Progenitor cell of endocrine pancreas (in vitro differentiated cells): ENCODE data around the gene MSI2. TPM values are rescaled to one million over a fixed set of nuclear protein-coding genes. Genes with fewer than 3 reads are reported as not detected.

Experiments
- DNase-seq: peaks from one replicate; pipeline ENCODE4 v3.0.0; 2021; ENCODE audit warnings: low spot score; ENCODE audit not compliant: unreplicated experiment
- H3K27ac Mint-ChIP-seq: 2 replicates; pipeline ENCODE4 v1.8.0; 2021; ENCODE audit warnings: mild to moderate bottlenecking, moderate library complexity, mixed read lengths
- H3K27me3 Mint-ChIP-seq: 2 replicates; pipeline ENCODE4 v1.8.0; 2021; ENCODE audit warnings: mixed read lengths
- H3K36me3 Mint-ChIP-seq: 2 replicates; pipeline ENCODE4 v1.8.0; 2022; ENCODE audit warnings: mixed read lengths; ENCODE audit not compliant: insufficient read depth
- H3K4me1 Mint-ChIP-seq: 2 replicates; pipeline ENCODE4 v1.8.0; 2021; ENCODE audit warnings: low read depth, mixed read lengths
- H3K4me3 Mint-ChIP-seq: 2 replicates; pipeline ENCODE4 v1.8.0; 2021; ENCODE audit warnings: low read depth, mild to moderate bottlenecking, moderate library complexity, mixed read lengths
- H3K9me3 Mint-ChIP-seq: 2 replicates; pipeline ENCODE4 v1.8.0; 2021; ENCODE audit warnings: low read depth, mixed read lengths
- CTCF ChIP-seq: fragments of 200-600 bp; sonication (generic); IDR thresholded peaks from one replicate; pipeline ENCODE4 v1.5.0; 2021; ENCODE audit warnings: antibody characterized with exemption, mild to moderate bottlenecking; ENCODE audit not compliant: unreplicated experiment
- total RNA-seq: library from RNA; stranded (reverse); gene quantifications from 2 replicates; pipeline ENCODE4 v1.2.1, GENCODE V29; 2021

Gene MSI2
- total RNA-seq, 1 donor from 2014 or later, result 164 TPM

- Mint-ChIP-seq H3K27me3 (no peaks in the 10 kb centered on the region), H3K4me1 (peaks cover 14% of the 10 kb centered on the region), H3K36me3 (peaks cover 2% of the 10 kb centered on the region), H3K9me3 (no peaks in the 10 kb centered on the region), H3K27ac (peak overlapping the region; percentile 46), H3K4me3 (no peak overlapping the region)
- no peak for TF ChIP-seq CTCF
- DNase-seq, result no peak
Observed at GRCh38 chr17:57577751-57578607, 321.7 kb downstream of the MSI2 start.

- Mint-ChIP-seq H3K4me3 (no peak overlapping the region), H3K27ac (no peak overlapping the region), H3K4me1 (peaks cover 14% of the 10 kb centered on the region), H3K9me3 (no peaks in the 10 kb centered on the region), H3K27me3 (no peaks in the 10 kb centered on the region), H3K36me3 (peaks cover 2% of the 10 kb centered on the region)
- DNase-seq, result no peak
- no peak for TF ChIP-seq CTCF
Observed at GRCh38 chr17:57578608-57579225, 322.4 kb downstream of the MSI2 start.

DNA sequence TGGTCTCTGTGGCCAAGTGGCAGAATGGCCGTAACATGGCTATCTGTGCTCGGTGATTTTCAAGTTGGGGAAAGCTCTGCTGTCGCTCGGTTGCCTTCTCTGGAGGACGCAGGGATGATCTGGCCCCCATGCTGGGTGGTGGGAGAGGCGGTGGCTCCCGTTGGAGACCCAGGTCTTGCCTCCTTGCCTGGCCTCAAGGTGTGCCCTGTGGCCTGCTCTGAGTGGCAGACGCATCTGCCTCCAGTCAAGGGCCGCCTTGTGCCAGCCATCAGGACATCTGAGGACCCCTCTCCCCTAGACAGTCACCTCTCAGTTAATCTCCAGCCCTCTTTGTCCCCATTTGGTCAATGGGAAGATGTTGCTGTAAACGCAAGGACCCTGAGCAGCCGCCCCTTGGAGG lies 322.9 kb downstream of the MSI2 start:
- no peak for TF ChIP-seq CTCF
- Mint-ChIP-seq H3K9me3 (no peaks in the 10 kb centered on the region), H3K4me3 (no peak overlapping the region), H3K36me3 (peaks cover 2% of the 10 kb centered on the region), H3K27ac (no peak overlapping the region), H3K4me1 (peaks cover 14% of the 10 kb centered on the region), H3K27me3 (no peaks in the 10 kb centered on the region)
- no peak for DNase-seq

- no peak for TF ChIP-seq CTCF
- Mint-ChIP-seq H3K27me3 (no peaks in the 10 kb centered on the region), H3K36me3 (peaks cover 2% of the 10 kb centered on the region), H3K4me1 (peaks cover 14% of the 10 kb centered on the region), H3K9me3 (no peaks in the 10 kb centered on the region), H3K4me3 (no peak overlapping the region), H3K27ac (peak overlapping the region; percentile 73)
- no peak for DNase-seq
Observed at GRCh38 chr17:57580055-57580739, 323.9 kb downstream of the MSI2 start.

- H3K4me1 Mint-ChIP-seq, result peaks cover 13% of the 10 kb centered on the region
- H3K27ac Mint-ChIP-seq, result no peak overlapping the region
- H3K4me3 Mint-ChIP-seq, result no peak overlapping the region
Observed at GRCh38 chr17:57582881-57583756, 326.8 kb downstream of the MSI2 start.

More at GRCh38 chr17:57582881-57583756, 326.8 kb downstream of the MSI2 start:
- no peaks in the 10 kb centered on the region for H3K27me3 Mint-ChIP-seq
- DNase-seq, result no peak
- TF ChIP-seq CTCF, result no peak
- no peaks in the 10 kb centered on the region for H3K9me3 Mint-ChIP-seq
- H3K36me3 Mint-ChIP-seq, result no peaks in the 10 kb centered on the region
